Activated CD4-positive, alpha-beta T cell treated with anti-CD3 and anti-CD28 coated beads, Interleukin-2, Interleukin-6, amounts not matched to agents 100 ng/mL and 50 ng/mL, durations not matched to agents 16 hours and 8 hours (primary cell): ENCODE data around the gene OR2F1.
"Not testable (repeated sequence)": the region's sequence is repeated elsewhere in the genome, so short reads cannot be mapped to it uniquely, and the experiment has no call there.

Experiments
- DNase-seq: peaks from one replicate; pipeline ENCODE4 v3.0.0-alpha.2; 2020

OR2F1 gene

DNA sequence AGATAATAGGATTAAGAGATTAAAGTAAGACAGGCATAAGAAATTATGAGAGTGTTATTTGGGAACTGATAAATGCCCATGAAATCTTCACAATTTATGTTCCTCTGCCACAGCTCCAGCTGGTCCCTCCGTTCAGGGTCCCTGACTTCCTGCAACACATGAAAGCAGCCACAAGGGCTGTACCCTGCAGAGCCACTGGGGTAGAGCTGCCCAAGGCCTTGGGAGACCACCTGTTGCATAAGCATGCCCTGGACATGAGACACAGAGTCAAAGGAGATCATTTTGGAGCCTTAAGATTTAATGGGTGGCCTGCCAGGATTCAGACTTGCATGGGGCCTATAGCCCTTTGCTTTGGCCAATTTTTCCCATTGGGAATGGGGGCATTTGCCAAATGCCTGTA, 56.2 kb downstream of the OR2F1 start:
- DNase-seq: not testable (repeated sequence)

DNA sequence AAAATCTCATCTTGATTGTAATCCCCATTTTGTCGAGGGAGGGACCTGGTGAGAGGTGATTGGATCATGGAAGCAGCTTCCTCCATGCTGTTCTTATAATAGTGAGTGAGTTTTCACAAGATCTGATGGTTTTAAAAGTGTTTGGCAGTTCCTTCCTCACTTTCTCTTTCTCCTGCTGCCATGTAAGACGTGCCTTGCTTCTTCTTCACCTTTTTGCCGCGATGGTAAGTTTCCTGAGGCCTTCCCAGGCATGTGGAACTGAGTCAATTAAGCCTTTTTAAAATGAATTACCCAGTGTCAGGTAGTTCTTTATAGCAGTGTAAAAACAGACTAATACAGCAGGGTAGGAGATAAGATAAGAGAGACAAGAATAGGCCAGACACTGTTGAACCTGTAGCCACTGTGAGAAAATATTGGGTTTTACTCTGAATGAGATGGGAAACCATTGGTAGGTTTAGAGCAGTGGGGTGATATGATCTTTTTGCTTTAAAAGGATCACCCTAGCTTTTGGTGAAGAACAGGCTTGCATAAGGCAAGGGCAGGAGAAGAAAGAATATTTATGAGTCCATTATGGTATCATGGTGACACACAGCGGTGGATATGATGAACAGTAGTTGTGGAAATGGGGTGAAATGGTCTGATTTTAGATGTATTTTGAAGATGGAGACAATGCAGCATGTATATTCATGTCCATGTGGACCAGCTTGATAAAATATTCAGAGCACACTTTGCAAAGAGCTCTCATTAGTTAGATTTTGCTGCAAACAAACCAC, 57.0 kb downstream of the OR2F1 start:
- no peak for DNase-seq
